Mucosa of gallbladder (tissue), 1 donor: ENCODE data around the gene KIFC1. TPM values are rescaled to one million over a fixed set of nuclear protein-coding genes. Genes with fewer than 3 reads are reported as not detected.
"Not testable (repeated sequence)": the region's sequence is repeated elsewhere in the genome, so short reads cannot be mapped to it uniquely, and the experiment has no call there.

ENCODE experiments used
- DNase-seq: peaks from one replicate; pipeline ENCODE4 v3.0.0-alpha.2; 2020; ENCODE audit warnings: low spot score
- total RNA-seq: library from RNA; stranded (reverse); gene quantifications from one replicate; pipeline ENCODE4 v1.2.1, GENCODE V29; 2021
- donor health status: DM: no; HTN: no; CAD: no.

KIFC1 gene
- 2.1 TPM for total RNA-seq

GRCh38 chr6:33391278-33391921, at the start of gene KIFC1:
TSS of gene KIFC1 (plus strand) at chr6:33391823. CDS start at chr6:33391986, 163 bp downstream.
- DNase-seq: peak; percentile 100

GRCh38 chr6:33343606-33343952, 48.0 kb upstream of the KIFC1 start:
- DNase-seq: not testable (repeated sequence)

GRCh38 chr6:33343953-33344611, 47.5 kb upstream of the KIFC1 start:
- no peak for DNase-seq

- peak; percentile 61 for DNase-seq
Observed at GRCh38 chr6:33344701-33345697, 46.6 kb upstream of the KIFC1 start.

GRCh38 chr6:33346972-33347371, 44.7 kb upstream of the KIFC1 start:
- not testable (repeated sequence) for DNase-seq

- DNase-seq: no peak
Observed at GRCh38 chr6:33347816-33348215, 43.8 kb upstream of the KIFC1 start.

- not testable (repeated sequence) for DNase-seq
Observed at GRCh38 chr6:33355860-33356259, 35.8 kb upstream of the KIFC1 start.

GRCh38 chr6:33356295-33356694, 35.3 kb upstream of the KIFC1 start:
- DNase-seq: no peak

- not testable (repeated sequence) for DNase-seq
Observed at GRCh38 chr6:33357160-33357871, 34.3 kb upstream of the KIFC1 start.

GRCh38 chr6:33359331-33359730, 32.3 kb upstream of the KIFC1 start:
- DNase-seq: no peak

- DNase-seq: not testable (repeated sequence)
Observed at GRCh38 chr6:33363486-33363885, 28.1 kb upstream of the KIFC1 start.

GRCh38 chr6:33364475-33365205, 27.0 kb upstream of the KIFC1 start:
- not testable (repeated sequence) for DNase-seq

- not testable (repeated sequence) for DNase-seq
Observed at GRCh38 chr6:33365206-33365971, 26.2 kb upstream of the KIFC1 start.

GRCh38 chr6:33367009-33367714, 24.5 kb upstream of the KIFC1 start:
- no peak for DNase-seq

GRCh38 chr6:33367715-33368025, 24.0 kb upstream of the KIFC1 start:
- DNase-seq: not testable (repeated sequence)

GRCh38 chr6:33371901-33372300, 19.7 kb upstream of the KIFC1 start:
- DNase-seq: not testable (repeated sequence)

GRCh38 chr6:33372526-33373123, 19.0 kb upstream of the KIFC1 start:
- no peak for DNase-seq

GRCh38 chr6:33373960-33374910, 17.4 kb upstream of the KIFC1 start:
- DNase-seq: no peak
